Measurements from ENCODE around the gene MPG.

DNA sequence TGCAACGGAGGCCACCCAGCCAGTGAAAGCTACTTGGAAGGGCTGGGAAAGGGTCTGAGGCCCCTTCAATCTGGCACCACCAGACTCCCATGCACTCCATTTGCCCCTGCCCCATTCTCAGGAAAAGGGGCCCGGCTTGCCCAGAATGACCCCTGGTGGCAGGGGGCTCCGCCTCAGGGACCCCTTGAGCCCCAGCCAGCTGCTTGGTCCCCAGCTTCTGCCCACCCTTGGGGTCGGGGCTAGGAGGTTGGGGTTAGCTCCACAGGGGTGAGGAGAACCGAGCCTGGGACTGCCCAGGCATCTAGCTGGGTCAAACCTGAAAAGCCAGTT lies 6.8 kb upstream of the MPG start:
- TF ChIP-seq CTCF (conservative IDR thresholded peaks at IDR 0.05) = no peak
- no peak for TF ChIP-seq ZFX (IDR thresholded peaks at IDR 0.05)
